PC-3 (cell line): ENCODE data around the gene TTC31.

ENCODE experiments used
- CTCF ChIP-seq: fragments of 300-600 bp; sonication (generic); conservative IDR thresholded peaks from 2 replicates; pipeline ENCODE4 v1.5.1; 2017; ENCODE audit warnings: antibody characterized with exemption, low read depth, mild to moderate bottlenecking, low read length
- EZH2 ChIP-seq: fragments of 300-600 bp; sonication (generic); IDR thresholded peaks from one replicate; pipeline ENCODE4 v1.6.1; 2017; ENCODE audit warnings: antibody characterized with exemption, mild to moderate bottlenecking, low read length; ENCODE audit not compliant: unreplicated experiment

GRCh38 chr2:74531666-74532065, 48.8 kb downstream of the TTC31 start:
- TF ChIP-seq CTCF = no peak
- TF ChIP-seq EZH2 = no peak
